GM21526 (cell line): Measurements from ENCODE around the gene RPN2.

Source experiments
- ATAC-seq: cut with Tn5 transposase; IDR thresholded peaks from one replicate; pipeline ENCODE4 v1.9.1; 2021; ENCODE audit warnings: moderate library complexity; ENCODE audit not compliant: unreplicated experiment, low FRiP score

RPN2 gene

GRCh38 chr20:37238935-37239451 is 59.9 kb downstream of the RPN2 start:
- no peak for ATAC-seq

GRCh38 chr20:37240337-37241067 is 61.4 kb downstream of the RPN2 start:
- no peak for ATAC-seq

DNA sequence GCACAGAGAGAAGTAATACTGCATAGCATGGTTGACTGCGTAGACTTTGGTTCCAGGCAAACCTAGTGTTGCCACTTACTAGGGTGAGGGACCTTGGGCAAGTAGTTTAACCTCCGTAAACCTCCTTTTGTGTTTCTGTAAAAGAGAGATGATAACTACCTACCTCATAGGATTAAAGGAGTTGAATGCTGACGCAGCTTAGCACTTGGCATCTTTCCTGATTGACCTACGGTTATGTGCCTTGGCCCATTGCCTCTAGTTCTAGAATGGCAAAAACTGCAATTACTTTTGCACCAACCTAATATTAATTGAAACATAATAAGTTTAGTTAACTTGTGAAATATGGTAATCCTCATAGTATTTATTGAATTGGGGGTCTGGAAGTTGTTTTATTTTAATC is 63.4 kb downstream of the RPN2 start:
- no peak for ATAC-seq

DNA sequence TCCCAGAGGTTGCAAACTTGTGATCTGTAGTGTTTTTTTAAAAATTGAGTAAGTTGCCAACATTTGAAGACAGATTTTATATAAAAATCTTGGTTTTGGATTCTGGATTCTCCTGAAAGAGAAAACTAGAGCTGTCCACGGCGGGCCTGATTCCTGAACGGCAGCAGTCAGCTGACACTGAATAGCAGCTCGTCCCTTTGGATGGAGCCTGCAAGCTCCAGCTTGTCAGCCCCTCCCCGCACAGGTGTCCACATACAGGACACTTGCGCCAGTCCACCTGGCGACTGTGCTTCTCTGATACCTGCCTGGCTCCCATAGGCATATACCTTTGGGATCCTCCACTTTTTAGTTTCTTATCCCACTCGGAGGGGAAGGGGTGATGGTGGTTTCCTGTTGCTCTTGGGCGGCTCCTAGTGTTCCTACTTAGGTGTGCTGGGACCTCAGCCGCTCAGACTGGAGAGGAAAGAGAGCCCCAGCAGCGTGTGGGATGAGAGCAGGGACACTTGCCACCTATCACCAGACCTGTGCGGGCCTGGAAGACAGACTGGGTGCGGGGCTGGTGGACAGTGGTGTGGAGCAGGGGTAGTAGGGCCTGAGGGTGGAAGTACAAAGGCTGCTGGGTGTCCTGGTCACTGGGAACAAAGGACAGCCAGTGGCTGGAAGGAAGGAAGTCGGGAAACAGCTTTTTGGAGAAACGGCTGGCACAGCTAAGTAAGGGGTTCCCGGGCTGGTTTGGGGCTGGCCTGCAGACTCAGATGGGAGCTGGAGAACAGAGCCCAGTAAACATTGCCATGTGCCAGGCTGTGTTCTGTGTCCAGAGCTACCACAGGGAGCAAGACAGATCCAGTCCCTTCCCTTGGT is 64.2 kb downstream of the RPN2 start:
- no peak for ATAC-seq

DNA sequence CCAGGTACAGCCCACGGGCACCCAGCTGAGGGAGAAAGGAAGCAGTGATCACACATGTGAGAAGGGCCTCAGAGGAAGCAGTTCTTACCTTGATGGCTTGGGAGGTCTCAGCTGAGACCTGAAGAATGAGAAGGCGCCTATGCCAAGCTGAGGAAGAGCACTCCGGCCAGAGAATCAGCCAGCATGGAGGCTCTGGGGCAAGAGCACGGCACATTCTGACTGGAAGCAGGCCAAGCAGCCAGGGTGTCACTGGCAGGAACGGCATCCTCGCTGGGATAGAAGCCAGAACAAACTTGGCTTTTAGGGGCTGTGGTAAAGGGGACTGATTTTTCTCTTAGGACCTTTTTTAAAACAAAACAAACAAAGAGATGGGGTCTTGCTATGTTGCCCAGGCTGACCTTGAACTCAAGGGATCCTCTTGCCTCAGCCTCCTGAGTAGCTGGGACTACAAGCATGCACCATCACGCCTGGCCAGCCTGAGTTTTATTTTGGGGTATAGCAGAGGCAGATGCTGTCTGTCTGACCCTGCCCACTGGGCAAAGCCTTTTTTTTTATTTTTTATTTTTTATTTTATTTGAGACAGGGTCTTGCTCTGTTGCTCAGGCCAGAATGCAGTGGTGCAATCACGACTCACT is 64.9 kb downstream of the RPN2 start:
- ATAC-seq, result no peak

DNA sequence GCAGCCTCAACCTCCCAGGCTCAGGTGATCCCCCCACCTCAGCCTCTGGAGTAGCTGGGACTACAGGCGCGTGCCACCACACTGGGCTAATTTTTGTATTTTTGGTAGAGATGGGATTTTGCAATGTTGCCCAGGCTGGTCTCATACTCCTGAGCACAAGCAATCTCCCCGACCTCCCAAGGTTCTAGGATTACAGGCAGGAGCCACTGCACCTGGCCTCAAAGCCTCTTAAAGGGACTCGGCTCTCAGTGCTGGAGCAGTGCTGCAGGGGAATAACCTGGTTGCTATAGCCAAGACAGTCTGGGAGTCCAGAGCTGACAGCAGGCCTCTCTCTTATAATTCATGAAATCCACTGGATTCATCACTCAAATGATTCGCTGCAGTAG is 65.4 kb downstream of the RPN2 start:
- ATAC-seq, result no peak

DNA sequence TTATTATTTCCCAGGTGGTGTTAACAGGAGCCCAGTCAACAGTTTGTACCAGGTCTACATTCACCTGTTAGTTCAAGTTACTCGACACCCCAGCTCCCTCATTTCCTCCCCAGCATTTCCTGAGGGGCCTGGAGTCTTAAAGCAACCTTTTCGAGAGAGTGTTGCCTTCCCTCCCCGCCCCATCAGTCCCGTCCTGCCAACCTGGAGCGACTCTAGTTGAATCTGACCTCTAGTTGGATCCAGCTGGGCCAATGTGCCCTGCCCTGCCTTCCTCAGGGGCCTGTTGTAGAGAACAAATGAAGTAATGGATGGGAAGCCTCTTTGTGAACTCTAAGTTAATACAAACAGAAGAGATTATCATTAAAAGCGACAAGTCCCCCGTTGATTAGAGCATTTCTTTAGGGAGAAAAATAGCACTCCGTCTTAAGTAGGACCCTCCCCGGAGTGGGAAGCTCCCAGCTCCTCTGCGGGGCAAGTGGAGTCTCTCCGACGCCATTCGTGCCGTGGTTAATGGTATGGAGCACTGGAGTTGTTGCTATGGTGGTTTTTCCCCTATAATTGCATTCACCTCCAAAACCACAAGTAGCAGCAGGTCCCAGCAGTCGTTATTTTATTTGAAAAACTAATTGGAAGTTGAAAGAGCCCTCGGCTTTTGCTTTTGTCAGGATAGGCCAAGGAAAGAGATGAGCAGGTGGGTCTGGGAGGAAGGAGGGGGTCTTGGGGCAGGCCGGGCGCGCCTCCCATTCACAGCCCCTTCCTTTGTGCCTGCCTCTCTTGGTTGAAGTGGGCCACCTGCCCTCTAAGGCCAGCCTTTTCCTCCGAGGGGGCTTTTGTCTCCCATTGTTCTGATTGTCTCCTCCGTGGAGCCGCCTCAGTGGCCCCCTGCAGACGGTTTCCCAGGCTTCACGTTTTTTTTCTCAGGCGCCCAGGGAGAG is 66.4 kb downstream of the RPN2 start:
- no peak for ATAC-seq

DNA sequence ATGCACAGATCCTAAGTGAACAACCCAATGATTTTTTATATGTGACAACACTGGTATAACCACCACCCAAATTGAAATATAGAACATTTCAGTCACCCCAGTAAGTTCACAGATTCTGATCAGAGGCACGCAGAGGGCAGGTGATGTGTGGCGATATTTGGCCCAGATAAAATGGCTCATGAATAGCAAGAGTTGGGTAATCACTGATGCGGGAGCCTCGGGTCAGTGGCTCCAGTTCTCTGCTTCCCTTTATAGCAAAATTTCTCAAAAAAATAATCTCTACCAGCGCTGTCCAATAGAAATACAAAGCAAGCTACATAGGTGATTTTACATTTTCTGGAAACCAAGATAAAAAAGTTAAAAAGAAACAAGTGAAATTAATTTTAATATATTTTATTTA is 67.6 kb downstream of the RPN2 start:
- ATAC-seq, result no peak

- ATAC-seq, result no peak
Measured at GRCh38 chr20:37247547-37247946, 68.4 kb downstream of the RPN2 start.

DNA sequence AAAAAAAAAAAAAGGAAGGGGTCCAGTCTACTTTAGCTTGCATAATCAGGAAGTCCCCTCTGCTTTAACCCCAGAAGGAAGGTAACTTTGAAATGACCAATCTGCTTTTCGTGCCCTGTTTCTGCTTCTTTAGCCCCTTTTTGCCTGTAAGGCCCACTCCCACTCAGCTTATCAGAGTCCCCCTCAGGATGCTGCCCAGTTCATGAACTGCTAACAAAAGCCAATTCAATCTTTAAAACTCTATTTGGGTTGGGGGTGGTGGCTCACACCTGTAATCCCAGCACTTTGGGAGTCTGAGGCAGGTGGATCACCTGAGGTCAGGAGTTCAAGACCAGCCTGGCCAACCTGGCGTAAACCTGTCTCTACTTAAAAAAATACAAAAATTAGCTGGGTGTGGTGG is 70.2 kb downstream of the RPN2 start:
- no peak for ATAC-seq

- no peak for ATAC-seq
Measured at GRCh38 chr20:37251825-37252477, 72.8 kb downstream of the RPN2 start.

- ATAC-seq, result no peak
Measured at GRCh38 chr20:37253087-37253486, 74.0 kb downstream of the RPN2 start.

GRCh38 chr20:37254114-37254878 is 75.2 kb downstream of the RPN2 start:
- no peak for ATAC-seq

- no peak for ATAC-seq
Measured at GRCh38 chr20:37256286-37256685, 77.2 kb downstream of the RPN2 start.

- ATAC-seq, result no peak
Measured at GRCh38 chr20:37257530-37257929, 78.4 kb downstream of the RPN2 start.

GRCh38 chr20:37257988-37258387 is 78.9 kb downstream of the RPN2 start:
- ATAC-seq, result no peak

- no peak for ATAC-seq
Measured at GRCh38 chr20:37259031-37259430, 79.9 kb downstream of the RPN2 start.

- no peak for ATAC-seq
Measured at GRCh38 chr20:37259865-37260264, 80.7 kb downstream of the RPN2 start.

DNA sequence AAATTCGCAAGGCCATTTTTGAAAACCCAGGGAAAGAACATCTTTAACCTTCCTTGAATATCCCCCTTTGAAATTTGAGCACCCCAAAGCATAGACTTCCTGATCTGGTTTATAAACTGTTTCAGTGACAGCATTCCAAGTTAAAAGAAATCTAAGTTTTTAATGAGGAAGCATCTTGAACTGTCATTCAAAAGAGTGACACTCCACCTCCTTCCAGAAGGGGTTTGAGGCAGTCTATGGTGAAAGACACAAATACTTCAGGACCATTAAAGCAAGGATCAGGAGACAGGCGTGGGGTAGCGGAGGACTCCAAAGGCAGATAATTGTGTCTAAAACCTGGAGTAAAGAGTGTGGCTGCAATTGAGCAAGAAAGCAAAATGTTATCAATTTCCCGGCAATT is 81.8 kb downstream of the RPN2 start:
- ATAC-seq, result no peak
